Neutrophil (primary cell): ENCODE data around the gene NLRP9.

Experiments used
- H3K27ac ChIP-seq: fragments of 200-600 bp; sonication (generic); 2 replicates; pipeline ENCODE4 v1.5.1; 2016; ENCODE audit warnings: mild to moderate bottlenecking, moderate library complexity
- H3K27me3 ChIP-seq: fragments of 200-600 bp; sonication (generic); 2 replicates; pipeline ENCODE4 v1.6.0; 2016; ENCODE audit warnings: mild to moderate bottlenecking
- H3K36me3 ChIP-seq: fragments of 200-600 bp; sonication (generic); 2 replicates; pipeline ENCODE4 v1.5.1; 2017
- H3K4me1 ChIP-seq, 2 experiments: fragments of 200-600 bp in 1 of 2; sonication (generic) in 1 of 2; 1 replicate in 1 of 2; 2 replicates in 1 of 2; pipeline versions ENCODE4 v1.5.1 to v1.6.1; 2013 to 2016; ENCODE audit warnings: low read depth in 1 of 2, low read length in 1 of 2, mild to moderate bottlenecking in 1 of 2, moderate library complexity in 1 of 2; ENCODE audit not compliant: control insufficient read depth in 1 of 2, insufficient read depth in 1 of 2
- H3K4me3 ChIP-seq, 2 experiments: fragments of 200-600 bp in 1 of 2; sonication (generic) in 1 of 2; 1 replicate in 1 of 2; 2 replicates in 1 of 2; pipeline ENCODE4 v1.5.1; 2013 to 2016; ENCODE audit warnings: low read depth in 1 of 2, low read length in 1 of 2, mild to moderate bottlenecking in 1 of 2, moderate library complexity in 1 of 2
- H3K9me3 ChIP-seq: fragments of 200-600 bp; sonication (generic); 2 replicates; pipeline ENCODE4 v1.5.1; 2016
- TF ChIP-seq, protein P1 (sequence below): fragments of 200-600 bp; sonication (generic); IDR thresholded peaks from 2 replicates; pipeline ENCODE4 v1.5.1; 2016; ENCODE audit warnings: antibody characterized with exemption

Gene NLRP9

DNA sequence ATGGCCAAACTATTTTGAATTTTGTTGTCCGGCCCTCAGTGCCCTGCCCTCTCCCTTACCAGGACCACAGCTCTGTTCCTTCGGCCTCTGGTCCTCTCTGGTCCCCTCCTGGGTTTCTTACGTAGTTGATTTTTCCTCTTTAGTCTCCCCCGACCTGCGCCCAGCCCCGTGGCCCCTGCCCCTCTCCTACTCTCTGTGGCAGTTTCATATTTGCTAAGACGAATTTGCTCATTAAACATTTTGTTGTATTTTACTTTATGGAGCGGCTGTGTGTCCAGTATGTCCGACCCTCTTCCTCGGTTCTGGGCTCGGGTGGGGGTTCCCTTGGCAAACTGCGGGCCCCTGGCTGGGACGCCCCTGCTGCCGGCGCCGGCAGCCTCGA lies 63.8 kb downstream of the NLRP9 start:
- peak overlapping the region; percentile 95 for H3K27ac ChIP-seq
- H3K4me1 ChIP-seq: peaks cover 35% of the 10 kb centered on the region in 2 experiments
- no peaks in the 10 kb centered on the region for H3K9me3 ChIP-seq
- peaks cover 52% of the 10 kb centered on the region for H3K36me3 ChIP-seq
- TF ChIP-seq, protein P1, sequence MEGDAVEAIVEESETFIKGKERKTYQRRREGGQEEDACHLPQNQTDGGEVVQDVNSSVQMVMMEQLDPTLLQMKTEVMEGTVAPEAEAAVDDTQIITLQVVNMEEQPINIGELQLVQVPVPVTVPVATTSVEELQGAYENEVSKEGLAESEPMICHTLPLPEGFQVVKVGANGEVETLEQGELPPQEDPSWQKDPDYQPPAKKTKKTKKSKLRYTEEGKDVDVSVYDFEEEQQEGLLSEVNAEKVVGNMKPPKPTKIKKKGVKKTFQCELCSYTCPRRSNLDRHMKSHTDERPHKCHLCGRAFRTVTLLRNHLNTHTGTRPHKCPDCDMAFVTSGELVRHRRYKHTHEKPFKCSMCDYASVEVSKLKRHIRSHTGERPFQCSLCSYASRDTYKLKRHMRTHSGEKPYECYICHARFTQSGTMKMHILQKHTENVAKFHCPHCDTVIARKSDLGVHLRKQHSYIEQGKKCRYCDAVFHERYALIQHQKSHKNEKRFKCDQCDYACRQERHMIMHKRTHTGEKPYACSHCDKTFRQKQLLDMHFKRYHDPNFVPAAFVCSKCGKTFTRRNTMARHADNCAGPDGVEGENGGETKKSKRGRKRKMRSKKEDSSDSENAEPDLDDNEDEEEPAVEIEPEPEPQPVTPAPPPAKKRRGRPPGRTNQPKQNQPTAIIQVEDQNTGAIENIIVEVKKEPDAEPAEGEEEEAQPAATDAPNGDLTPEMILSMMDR: no peak
- peak overlapping the region; percentile 78 to 81 for H3K4me3 ChIP-seq
- no peaks in the 10 kb centered on the region for H3K27me3 ChIP-seq

- TF ChIP-seq, protein P1: no peak
- Histone ChIP-seq H3K9me3 (no peaks in the 10 kb centered on the region), H3K27ac (peak overlapping the region; percentile 95), H3K36me3 (peaks cover 52% of the 10 kb centered on the region), H3K4me3 (no peak overlapping the region), H3K27me3 (no peaks in the 10 kb centered on the region), H3K4me1 (peaks cover 35% of the 10 kb centered on the region in 2 experiments)
Measured at GRCh38 chr19:55673889-55674288, 64.3 kb downstream of the NLRP9 start.

DNA sequence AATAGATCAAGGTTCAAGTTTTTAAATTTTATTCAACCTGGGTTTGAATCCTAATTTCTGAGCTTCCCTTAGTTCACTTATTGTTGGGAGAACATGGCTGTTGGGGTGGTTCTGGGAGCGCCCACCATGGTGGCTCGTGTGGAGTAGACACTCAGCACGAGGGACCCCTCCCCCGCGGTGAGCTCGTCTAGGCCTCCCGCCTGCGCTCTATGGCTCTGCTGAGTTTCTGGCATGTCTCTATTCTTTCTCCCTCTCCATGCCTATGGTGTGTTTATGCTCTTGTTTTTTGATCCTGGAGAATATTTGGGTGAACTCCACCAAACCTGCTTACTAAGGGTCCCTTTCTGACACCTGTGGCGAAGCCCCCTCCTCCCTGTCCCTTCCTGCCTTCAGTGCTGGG lies 64.7 kb downstream of the NLRP9 start:
- Histone ChIP-seq H3K27me3 (no peaks in the 10 kb centered on the region), H3K36me3 (peaks cover 52% of the 10 kb centered on the region), H3K4me1 (peaks cover 35% of the 10 kb centered on the region in 2 experiments), H3K27ac (peak overlapping the region; percentile 95), H3K9me3 (no peaks in the 10 kb centered on the region), H3K4me3 (no peak overlapping the region)
- TF ChIP-seq, protein P1: no peak

GRCh38 chr19:55672418-55672817 lies 65.8 kb downstream of the NLRP9 start:
- H3K36me3 ChIP-seq: peaks cover 53% of the 10 kb centered on the region
- H3K4me1 ChIP-seq: peaks cover 25 to 27% of the 10 kb centered on the region in 2 experiments
- H3K27ac ChIP-seq: no peak overlapping the region

GRCh38 chr19:55671054-55671378 lies 67.2 kb downstream of the NLRP9 start:
- no peaks in the 10 kb centered on the region for H3K9me3 ChIP-seq
- TF ChIP-seq, protein P1: no peak
- no peaks in the 10 kb centered on the region for H3K27me3 ChIP-seq
- H3K36me3 ChIP-seq: peaks cover 67% of the 10 kb centered on the region
- H3K4me3 ChIP-seq: no peak overlapping the region
- no peak overlapping the region for H3K27ac ChIP-seq
- peaks cover 11 to 13% of the 10 kb centered on the region in 2 experiments for H3K4me1 ChIP-seq

More at GRCh38 chr19:55672418-55672817, 65.8 kb downstream of the NLRP9 start:
- Histone ChIP-seq H3K9me3 (no peaks in the 10 kb centered on the region), H3K4me3 (no peak overlapping the region), H3K27me3 (no peaks in the 10 kb centered on the region)
- TF ChIP-seq, protein P1: no peak
